ENCODE measurements around the gene MMP12.
"Not testable (repeated sequence)": the region's sequence is repeated elsewhere in the genome, so short reads cannot be mapped to it uniquely, and the experiment has no call there.

The MMP12 gene

DNA sequence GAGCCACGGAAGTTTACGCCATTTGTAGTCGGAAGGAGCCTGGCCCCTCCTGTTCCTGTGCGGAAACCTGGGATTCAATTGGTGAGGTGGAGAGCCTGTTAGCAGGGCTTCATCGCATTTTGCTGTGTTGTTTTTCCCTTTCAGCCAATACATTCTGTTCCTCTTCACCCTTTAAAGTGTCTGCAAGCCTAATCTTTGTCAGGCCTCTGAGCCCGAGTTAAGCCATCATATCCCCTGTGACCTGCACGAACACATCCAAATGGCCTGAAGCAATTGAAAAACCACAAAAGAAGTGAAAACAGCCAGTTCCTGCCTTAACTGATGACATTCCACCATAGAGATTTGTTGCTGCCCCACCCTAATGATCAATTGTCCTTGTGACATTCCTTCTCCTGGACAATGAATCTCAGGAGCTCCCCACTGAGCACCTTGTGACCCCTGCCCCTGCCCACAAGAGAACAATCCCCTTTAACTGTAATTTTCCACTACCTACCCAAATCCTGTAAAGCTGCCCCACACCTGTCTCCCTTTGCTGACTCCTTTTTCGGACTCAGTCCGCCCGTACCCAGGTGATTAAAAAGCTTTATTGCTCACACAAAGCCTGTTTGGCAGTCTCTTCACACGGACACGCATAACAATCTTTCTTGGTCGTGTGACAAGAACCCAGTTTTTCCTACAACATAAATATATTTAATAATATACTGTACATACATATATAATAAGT is 37.1 kb upstream of the MMP12 start:
- no peak overlapping the region for H3K4me3 ChIP-seq (replicated peaks in 1 of 2; ENCODE audit: low read depth in 2 of 2, low read length in 2 of 2)
- DNase-seq (ENCODE audit: low read depth in 2 of 2) = no peak
- TF ChIP-seq, protein P1, sequence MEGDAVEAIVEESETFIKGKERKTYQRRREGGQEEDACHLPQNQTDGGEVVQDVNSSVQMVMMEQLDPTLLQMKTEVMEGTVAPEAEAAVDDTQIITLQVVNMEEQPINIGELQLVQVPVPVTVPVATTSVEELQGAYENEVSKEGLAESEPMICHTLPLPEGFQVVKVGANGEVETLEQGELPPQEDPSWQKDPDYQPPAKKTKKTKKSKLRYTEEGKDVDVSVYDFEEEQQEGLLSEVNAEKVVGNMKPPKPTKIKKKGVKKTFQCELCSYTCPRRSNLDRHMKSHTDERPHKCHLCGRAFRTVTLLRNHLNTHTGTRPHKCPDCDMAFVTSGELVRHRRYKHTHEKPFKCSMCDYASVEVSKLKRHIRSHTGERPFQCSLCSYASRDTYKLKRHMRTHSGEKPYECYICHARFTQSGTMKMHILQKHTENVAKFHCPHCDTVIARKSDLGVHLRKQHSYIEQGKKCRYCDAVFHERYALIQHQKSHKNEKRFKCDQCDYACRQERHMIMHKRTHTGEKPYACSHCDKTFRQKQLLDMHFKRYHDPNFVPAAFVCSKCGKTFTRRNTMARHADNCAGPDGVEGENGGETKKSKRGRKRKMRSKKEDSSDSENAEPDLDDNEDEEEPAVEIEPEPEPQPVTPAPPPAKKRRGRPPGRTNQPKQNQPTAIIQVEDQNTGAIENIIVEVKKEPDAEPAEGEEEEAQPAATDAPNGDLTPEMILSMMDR (IDR thresholded peaks at IDR 0.05; ENCODE audit: low read depth, low read length) = no peak

- DNase-seq (ENCODE audit: low read depth in 2 of 2); H3K4me3 ChIP-seq (replicated peaks in 1 of 2; ENCODE audit: low read depth in 2 of 2, low read length in 2 of 2): not testable (repeated sequence)
Observed at GRCh38 chr11:102905848-102906247, 31.1 kb upstream of the MMP12 start.

DNA sequence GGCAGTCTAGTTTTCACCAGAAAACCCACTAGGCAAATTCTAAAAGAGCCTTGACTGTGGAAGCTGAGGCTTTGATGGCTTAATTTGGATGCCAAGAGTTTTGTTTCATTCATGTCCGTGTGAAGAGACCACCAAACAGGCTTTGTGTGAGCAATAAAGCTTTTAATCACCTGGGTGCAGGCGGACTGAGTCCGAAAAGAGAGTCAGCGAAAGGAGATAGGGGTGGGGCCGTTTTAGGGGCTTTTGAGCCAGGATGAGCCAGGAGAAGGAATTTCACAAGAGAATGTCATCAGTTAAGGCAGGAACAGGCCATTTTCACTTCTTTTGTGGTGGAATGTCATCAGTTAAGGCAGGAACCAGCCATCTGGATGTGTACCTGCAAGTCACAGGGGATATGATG is 29.1 kb upstream of the MMP12 start:
- not testable (repeated sequence) for DNase-seq (ENCODE audit: low read depth in 2 of 2)

DNA sequence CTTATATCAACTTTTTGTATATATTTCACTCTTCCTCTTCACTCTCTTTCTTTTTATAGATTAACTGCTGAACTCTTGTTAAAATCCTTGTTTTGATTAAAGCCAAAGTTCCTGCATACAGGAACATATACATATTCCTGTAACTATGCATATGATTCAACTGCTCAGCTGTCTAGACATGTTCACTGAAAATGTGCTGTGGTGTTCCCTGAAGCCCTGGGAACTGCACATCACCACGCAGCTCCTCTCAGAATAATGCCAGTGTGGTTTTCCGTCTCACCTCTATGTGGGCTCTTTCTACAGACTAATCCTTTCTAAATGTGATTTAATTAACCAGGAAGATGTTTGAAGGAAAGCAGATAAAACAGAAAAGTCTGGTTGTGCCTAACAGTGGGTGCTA is 25.6 kb upstream of the MMP12 start:
- DNase-seq (ENCODE audit: low read depth in 2 of 2) = no peak
- H3K4me3 ChIP-seq (replicated peaks in 1 of 2; ENCODE audit: low read depth in 2 of 2, low read length in 2 of 2) = no peak overlapping the region

More for the DNA sequence above, 29.1 kb upstream of the MMP12 start:
- H3K4me3 ChIP-seq (replicated peaks in 1 of 2; ENCODE audit: low read depth in 2 of 2, low read length in 2 of 2) = not testable (repeated sequence)

GRCh38 chr11:102891736-102892135 is 17.0 kb upstream of the MMP12 start:
- TF ChIP-seq, protein P1 (IDR thresholded peaks at IDR 0.05; ENCODE audit: low read depth, low read length) = no peak
- no peak for DNase-seq (ENCODE audit: low read depth in 2 of 2)
- no peak overlapping the region for H3K4me3 ChIP-seq (replicated peaks in 1 of 2; ENCODE audit: low read depth in 2 of 2, low read length in 2 of 2)

More for the DNA sequence above, 25.6 kb upstream of the MMP12 start:
- TF ChIP-seq, protein P1 (IDR thresholded peaks at IDR 0.05; ENCODE audit: low read depth, low read length) = no peak

DNA sequence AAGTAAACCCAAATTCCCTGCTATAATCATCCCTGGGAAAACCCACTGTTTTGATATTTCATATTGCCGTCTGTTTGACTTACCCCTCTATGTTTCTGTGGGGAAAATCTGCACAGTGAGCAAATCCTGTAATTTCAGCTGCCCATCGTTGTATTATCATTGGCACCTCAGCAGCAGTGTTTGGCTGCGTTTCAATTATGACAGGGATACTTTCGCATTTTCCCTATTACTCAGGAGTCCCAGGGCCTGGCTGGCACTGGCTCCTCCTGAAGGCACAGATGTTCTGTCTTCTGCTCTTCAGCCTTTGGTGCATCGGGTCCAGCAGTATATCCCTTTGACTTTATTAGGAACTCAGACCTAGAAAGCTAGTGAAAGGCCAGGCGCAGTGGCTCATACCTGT is 12.2 kb upstream of the MMP12 start:
- TF ChIP-seq, protein P1 (IDR thresholded peaks at IDR 0.05; ENCODE audit: low read depth, low read length) = no peak
- DNase-seq (ENCODE audit: low read depth in 2 of 2) = peak in 1 of 2 donors; percentile 32
- H3K4me3 ChIP-seq (replicated peaks in 1 of 2; ENCODE audit: low read depth in 2 of 2, low read length in 2 of 2) = no peak overlapping the region

DNA sequence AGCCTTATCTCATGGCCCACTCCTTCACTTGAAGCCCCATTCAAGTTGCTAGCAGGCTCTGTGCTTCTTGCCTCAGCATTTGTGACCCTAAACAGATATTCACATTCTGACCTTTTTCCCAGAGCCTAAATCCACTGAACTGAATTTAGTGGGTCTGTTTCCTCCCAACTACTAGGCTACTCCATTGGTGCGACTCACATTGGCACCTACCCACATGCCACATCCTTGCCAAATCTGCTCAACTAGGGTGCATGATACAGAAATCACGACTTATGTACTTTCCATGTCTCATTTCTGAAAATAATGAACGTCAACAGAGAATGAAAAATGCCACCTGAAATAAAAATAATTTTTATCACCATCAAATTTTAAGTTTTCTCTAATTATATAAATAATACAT is 8.4 kb upstream of the MMP12 start:
- TF ChIP-seq, protein P1 (IDR thresholded peaks at IDR 0.05; ENCODE audit: low read depth, low read length) = no peak
- DNase-seq (ENCODE audit: low read depth in 2 of 2) = peak in 1 of 2 donors; percentile 8
- H3K4me3 ChIP-seq (replicated peaks in 1 of 2; ENCODE audit: low read depth in 2 of 2, low read length in 2 of 2) = no peak overlapping the region
